ENCODE measurements around the gene ZNF83.

Gene ZNF83

GRCh38 chr19:52566588-52566987 is 71.6 kb downstream of the ZNF83 start:
- no peak for DNase-seq

GRCh38 chr19:52566121-52566520 is 72.0 kb downstream of the ZNF83 start:
- DNase-seq, result no peak

Data from NCI-H1930 (cell line).